ENCODE data around the gene EIF4E1B.

- TF ChIP-seq CTBP1 (IDR thresholded peaks at IDR 0.05; ENCODE audit: borderline replicate concordance) (no peak), SP1 (IDR thresholded peaks at IDR 0.05) (no peak), FOXM1 (IDR thresholded peaks at IDR 0.05; ENCODE audit: borderline replicate concordance) (no peak), FOXK2 (IDR thresholded peaks at IDR 0.05) (no peak), ELF4 (IDR thresholded peaks at IDR 0.05) (no peak), L3MBTL2 (conservative IDR thresholded peaks at IDR 0.05) (no peak)
Measured at GRCh38 chr5:176637556-176637955, 7.1 kb downstream of the EIF4E1B start.

Data from HEK293T (cell line).